Vagina (tissue), 2 donors: ENCODE data around the gene GMPPB. TPM values are rescaled to one million over a fixed set of nuclear protein-coding genes. Genes with fewer than 3 reads are reported as not detected.
"Not testable (repeated sequence)": the region's sequence is repeated elsewhere in the genome, so short reads cannot be mapped to it uniquely, and the experiment has no call there.

Experiments used
- DNase-seq, 2 donors: peaks; one replicate each; pipeline ENCODE4 v3.0.0-alpha.2; 2017; ENCODE audit errors: extremely low spot score in 2 of 2
- H3K27ac ChIP-seq: fragments of 200-600 bp; sonication (generic); one replicate; pipeline ENCODE4 v1.5.1; 2019
- H3K27me3 ChIP-seq: fragments of 200-600 bp; sonication (generic); one replicate; pipeline ENCODE4 v1.5.1; 2019
- H3K36me3 ChIP-seq, 2 donors: fragments of 200-600 bp; sonication (generic); one replicate each; pipeline ENCODE4 v1.5.1; 2017 to 2019
- H3K4me1 ChIP-seq: fragments of 200-600 bp; sonication (generic); one replicate; pipeline ENCODE4 v1.5.1; 2019
- H3K4me3 ChIP-seq, 2 donors: fragments of 200-600 bp; sonication (generic); 1 replicate in 1 of 2; 2 replicates in 1 of 2; pipeline ENCODE4 v1.5.1; 2016 to 2019
- H3K9me3 ChIP-seq: fragments of 200-600 bp; sonication (generic); one replicate; pipeline ENCODE4 v1.5.1; 2019
- POLR2A ChIP-seq, 2 donors: fragments of 450-650 bp; IDR thresholded peaks; one replicate each; pipeline ENCODE4 v1.6.1; 2017; ENCODE audit warnings: antibody characterized with exemption in 2 of 2, mild to moderate bottlenecking in 2 of 2, moderate library complexity in 2 of 2
- POLR2AphosphoS5 ChIP-seq, 2 donors: sonication (generic); formaldehyde crosslinking; IDR thresholded peaks; one replicate each; pipeline ENCODE4 v1.9.0; 2017; ENCODE audit warnings: antibody characterized with exemption in 2 of 2, mild to moderate bottlenecking in 2 of 2, low read depth in 1 of 2; ENCODE audit not compliant: insufficient read depth in 1 of 2
- intact Hi-C: fragments of 100-400 bp; cut with DNase I; formaldehyde crosslinking; loops from one replicate; pipeline ENCODE4 v1.15.1; 2023
- total RNA-seq: library from RNA; depleted of rRNA; stranded (reverse); fragments of >200 nt; gene quantifications from one replicate; pipeline ENCODE4 v1.2.3, GENCODE V29; 2016
- TF ChIP-seq, protein P1 (sequence below), 3 experiments: fragments of 450-650 bp in 2 of 3; fragments of 200-600 bp in 1 of 3; sonication (generic) in 1 of 3; IDR thresholded peaks; one replicate each; pipeline ENCODE4 v1.5.1; 2017 to 2019; ENCODE audit warnings: antibody characterized with exemption in 3 of 3, mild to moderate bottlenecking in 2 of 3, moderate library complexity in 2 of 3

The GMPPB gene
- total RNA-seq, 1 donor from 2014 or later = 19.9 TPM

DNA sequence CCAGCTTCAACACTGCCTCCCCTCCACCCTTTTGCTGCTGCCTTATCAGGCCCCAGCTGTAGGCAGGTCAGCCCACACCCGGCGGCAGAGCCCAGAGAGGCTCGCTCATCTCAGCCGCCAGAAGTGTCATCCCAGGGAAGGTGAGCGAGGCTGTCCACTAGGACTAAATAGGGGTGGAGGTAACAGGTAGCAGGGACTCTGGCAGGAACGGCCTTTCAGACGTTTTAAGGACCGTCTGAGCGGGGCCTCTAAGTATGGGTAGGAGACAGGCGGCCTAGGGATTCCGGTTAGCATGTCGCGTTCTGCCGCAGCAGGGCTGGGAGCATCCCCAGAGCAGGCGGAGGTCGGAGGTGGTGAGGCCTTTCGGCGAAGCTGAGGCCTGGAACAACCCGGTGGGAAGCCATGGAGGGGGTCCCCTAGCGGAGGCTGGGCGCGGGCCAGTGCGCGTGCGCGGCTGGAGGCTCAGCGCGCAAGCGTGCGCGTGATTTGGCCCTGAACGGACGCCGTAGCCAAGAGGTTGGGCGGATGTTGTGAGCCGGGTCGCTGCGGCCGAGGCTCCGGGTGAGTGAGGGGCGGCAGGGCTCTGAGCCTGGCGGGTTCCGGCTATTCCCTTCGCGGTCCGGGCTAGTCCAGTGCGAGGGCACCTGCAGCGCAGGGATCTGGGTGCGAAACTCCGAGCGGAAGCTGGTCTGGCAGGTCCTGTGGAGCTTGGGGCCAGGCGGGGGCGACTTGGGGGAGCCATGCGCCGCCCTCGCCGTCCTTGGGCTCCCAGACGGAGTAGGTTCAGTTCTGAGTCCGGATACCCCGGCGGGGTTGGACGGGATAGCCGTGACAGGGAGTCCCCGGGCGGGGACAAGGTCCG lies 34.5 kb downstream of the GMPPB start, which contains the start of the genes MST1 and RNF123:
TSS of gene MST1 (minus strand) at position 429 of the 862 bp plus-strand sequence. CDS start 783 bp downstream, outside the sequence.
TSS of gene RNF123 (plus strand) at position 512 of the 862 bp plus-strand sequence. CDS start 1,609 bp downstream, outside the sequence.
- no peak for DNase-seq
- intact Hi-C loops = no loop called here
- peaks cover 0 to 2% of the 10 kb centered on the region in 2 donors for H3K36me3 ChIP-seq
- peak within 1 kb of the TSS; percentile 83 for H3K27ac ChIP-seq
- TF ChIP-seq POLR2A (IDR thresholded peaks at IDR 0.05) = peak in 1 of 2 donors; percentile 27
- TF ChIP-seq, protein P1, sequence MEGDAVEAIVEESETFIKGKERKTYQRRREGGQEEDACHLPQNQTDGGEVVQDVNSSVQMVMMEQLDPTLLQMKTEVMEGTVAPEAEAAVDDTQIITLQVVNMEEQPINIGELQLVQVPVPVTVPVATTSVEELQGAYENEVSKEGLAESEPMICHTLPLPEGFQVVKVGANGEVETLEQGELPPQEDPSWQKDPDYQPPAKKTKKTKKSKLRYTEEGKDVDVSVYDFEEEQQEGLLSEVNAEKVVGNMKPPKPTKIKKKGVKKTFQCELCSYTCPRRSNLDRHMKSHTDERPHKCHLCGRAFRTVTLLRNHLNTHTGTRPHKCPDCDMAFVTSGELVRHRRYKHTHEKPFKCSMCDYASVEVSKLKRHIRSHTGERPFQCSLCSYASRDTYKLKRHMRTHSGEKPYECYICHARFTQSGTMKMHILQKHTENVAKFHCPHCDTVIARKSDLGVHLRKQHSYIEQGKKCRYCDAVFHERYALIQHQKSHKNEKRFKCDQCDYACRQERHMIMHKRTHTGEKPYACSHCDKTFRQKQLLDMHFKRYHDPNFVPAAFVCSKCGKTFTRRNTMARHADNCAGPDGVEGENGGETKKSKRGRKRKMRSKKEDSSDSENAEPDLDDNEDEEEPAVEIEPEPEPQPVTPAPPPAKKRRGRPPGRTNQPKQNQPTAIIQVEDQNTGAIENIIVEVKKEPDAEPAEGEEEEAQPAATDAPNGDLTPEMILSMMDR (IDR thresholded peaks at IDR 0.05) = peak in 2 of 3 experiments; percentile 14 to 51
- peak; percentile 76 to 81 for TF ChIP-seq POLR2AphosphoS5 (IDR thresholded peaks at IDR 0.05; ENCODE audit: insufficient read depth in 1 of 2, low read depth in 1 of 2)
- H3K27me3 ChIP-seq = no peaks in the 10 kb centered on the region
- peak within 1 kb of the TSS; percentile 81 to 97 for H3K4me3 ChIP-seq
- H3K9me3 ChIP-seq = no peaks in the 10 kb centered on the region
- H3K4me1 ChIP-seq = peaks cover 51% of the 10 kb centered on the region

DNA sequence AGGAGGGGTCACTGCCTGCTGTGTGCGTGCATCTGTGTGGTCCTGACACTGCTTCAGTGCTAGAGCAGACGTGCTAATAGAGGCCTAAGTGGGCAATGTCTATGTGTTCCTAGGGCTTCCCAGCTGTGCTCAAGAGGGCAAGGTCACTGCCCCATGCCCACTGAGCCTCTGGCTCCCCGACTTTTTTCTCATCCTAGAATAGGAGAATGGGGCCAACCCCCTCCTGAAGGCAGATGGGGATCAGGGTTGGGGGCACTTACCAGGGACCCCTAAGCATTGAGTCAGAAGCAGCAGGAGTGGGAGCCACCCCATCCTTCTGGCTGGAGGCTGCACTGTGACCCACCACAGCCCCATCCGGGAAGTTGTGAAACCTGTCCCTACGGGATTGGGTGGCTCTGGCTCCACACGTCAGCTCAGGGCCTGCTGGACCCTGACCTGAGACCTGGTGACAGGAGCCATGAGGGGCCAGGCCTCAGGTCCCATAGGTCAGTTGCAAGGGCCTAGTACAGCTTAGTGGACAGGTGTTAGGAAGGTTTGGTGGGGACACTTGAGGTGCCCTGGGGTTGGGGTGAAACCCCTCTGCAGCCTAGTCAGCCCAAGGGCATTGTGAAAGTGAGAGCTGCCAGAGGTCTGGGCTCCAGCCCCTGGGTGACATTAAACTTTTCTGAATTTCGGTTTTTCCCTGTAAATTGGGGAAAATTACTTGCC lies 35.3 kb downstream of the GMPPB start:
- intact Hi-C loops, H3K27me3 ChIP-seq, H3K36me3 ChIP-seq, H3K9me3 ChIP-seq, DNase-seq: not testable (repeated sequence)
- H3K27ac ChIP-seq = peak overlapping the region; percentile 83
- H3K4me3 ChIP-seq = peak overlapping the region; percentile 81 to 97
- peaks cover 51% of the 10 kb centered on the region for H3K4me1 ChIP-seq

GRCh38 chr3:49687424-49687795 lies 36.3 kb downstream of the GMPPB start:
- H3K4me3 ChIP-seq, H3K9me3 ChIP-seq, intact Hi-C loops, H3K27ac ChIP-seq, H3K27me3 ChIP-seq, DNase-seq: not testable (repeated sequence)
- Histone ChIP-seq H3K36me3 (peaks cover 0 to 15% of the 10 kb centered on the region in 2 donors), H3K4me1 (peaks cover 51% of the 10 kb centered on the region)

DNA sequence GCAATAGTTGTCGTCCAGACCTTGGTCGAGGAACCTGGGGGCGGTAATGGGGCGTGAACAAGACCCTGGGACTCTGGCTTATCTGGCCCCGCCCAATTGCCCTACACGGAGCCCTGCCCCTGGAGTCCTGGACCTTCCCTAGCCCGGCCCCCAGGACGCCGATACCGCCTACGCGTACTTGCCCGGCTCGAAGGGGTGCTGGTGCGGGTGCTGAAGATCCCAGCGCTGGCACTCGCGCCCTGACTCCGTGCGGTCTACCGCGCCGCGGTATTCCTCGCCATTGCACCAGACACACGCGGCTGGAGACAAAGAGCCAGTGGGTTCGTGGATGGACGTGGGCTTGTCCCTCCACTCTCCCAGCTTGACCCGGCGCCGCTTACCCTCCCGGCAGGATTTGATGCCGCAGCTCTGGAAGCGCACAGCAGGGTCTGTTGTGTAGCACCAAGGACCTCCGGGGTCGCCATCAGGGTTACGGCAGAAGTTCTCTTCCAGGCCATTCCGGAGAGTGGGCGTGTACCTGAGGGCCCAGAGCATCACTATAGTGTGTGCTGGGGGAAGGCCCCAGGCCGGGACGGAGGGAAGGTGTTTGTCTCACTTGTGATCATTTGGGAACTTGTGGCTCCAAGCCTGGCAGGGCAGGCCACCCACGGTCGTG lies 36.9 kb downstream of the GMPPB start:
- H3K27me3 ChIP-seq, H3K27ac ChIP-seq, DNase-seq, H3K9me3 ChIP-seq, intact Hi-C loops: not testable (repeated sequence)
- H3K36me3 ChIP-seq = peaks cover 0 to 20% of the 10 kb centered on the region in 2 donors
- H3K4me1 ChIP-seq = peaks cover 49% of the 10 kb centered on the region
- peak overlapping the region; percentile 37 to 38 for H3K4me3 ChIP-seq

DNA sequence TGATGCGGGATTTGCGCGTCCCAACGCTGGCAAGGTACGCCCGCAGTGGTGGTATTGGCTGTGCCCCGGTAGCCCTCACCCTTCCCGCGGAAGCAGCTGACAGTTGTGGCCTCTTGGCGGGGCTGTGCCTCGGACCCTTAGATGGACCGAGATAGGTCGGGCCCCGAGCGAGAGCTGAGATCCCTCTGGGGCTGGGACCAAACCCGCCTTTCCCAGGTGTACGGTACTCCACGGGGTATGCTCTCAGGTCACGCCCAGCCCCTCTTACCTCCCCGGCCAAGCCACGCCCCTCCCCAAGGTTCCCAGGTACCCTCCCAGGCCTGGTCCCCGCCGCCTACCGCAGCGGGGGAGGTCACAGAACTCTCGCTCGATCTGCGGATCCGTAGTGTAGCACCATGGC lies 37.4 kb downstream of the GMPPB start:
- H3K9me3 ChIP-seq, H3K27me3 ChIP-seq, H3K27ac ChIP-seq, DNase-seq, intact Hi-C loops: not testable (repeated sequence)
- Histone ChIP-seq H3K36me3 (peaks cover 0 to 26% of the 10 kb centered on the region in 2 donors), H3K4me3 (peak overlapping the region; percentile 37 to 38), H3K4me1 (peaks cover 43% of the 10 kb centered on the region)

DNA sequence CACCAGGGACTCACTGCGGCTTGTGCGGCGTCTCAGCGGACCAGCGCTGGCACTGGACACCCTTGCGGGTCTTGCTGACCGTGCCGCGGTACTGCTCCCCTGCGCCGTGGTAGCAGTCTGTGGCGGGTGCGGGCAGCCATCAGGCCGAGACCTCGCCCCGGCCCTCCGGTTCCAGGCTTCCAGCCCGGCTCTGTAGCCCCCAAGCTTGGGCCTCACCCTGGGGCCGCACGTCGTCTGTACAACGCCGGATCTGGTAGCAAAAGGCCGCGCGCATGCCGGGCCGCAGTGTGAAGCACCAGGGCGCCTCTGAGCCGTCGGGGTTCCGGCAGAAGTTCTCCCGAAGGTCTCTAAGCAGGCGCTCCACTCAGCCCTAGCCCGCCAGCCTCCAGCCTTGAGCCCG lies 37.9 kb downstream of the GMPPB start:
- Histone ChIP-seq H3K4me3 (peak overlapping the region; percentile 37 to 38), H3K4me1 (peaks cover 38% of the 10 kb centered on the region), H3K36me3 (peaks cover 0 to 31% of the 10 kb centered on the region in 2 donors)
- H3K27me3 ChIP-seq, H3K27ac ChIP-seq, H3K9me3 ChIP-seq, intact Hi-C loops, DNase-seq: not testable (repeated sequence)

- Histone ChIP-seq H3K4me1 (peaks cover 31% of the 10 kb centered on the region), H3K36me3 (peaks cover 0 to 38% of the 10 kb centered on the region in 2 donors)
- H3K4me3 ChIP-seq, H3K27ac ChIP-seq, DNase-seq, H3K9me3 ChIP-seq, intact Hi-C loops, H3K27me3 ChIP-seq: not testable (repeated sequence)
Observed at GRCh38 chr3:49685103-49685502, 38.6 kb downstream of the GMPPB start.

- peaks cover 0 to 45% of the 10 kb centered on the region in 2 donors for H3K36me3 ChIP-seq
- DNase-seq, H3K27me3 ChIP-seq, H3K27ac ChIP-seq, H3K9me3 ChIP-seq, H3K4me3 ChIP-seq, intact Hi-C loops: not testable (repeated sequence)
- H3K4me1 ChIP-seq = peaks cover 26% of the 10 kb centered on the region
Observed at GRCh38 chr3:49684453-49684852, 39.3 kb downstream of the GMPPB start.
